IMR-90 (cell line): ENCODE measurements around the gene DPP6. TPM values are rescaled to one million over a fixed set of nuclear protein-coding genes. Genes with fewer than 3 reads are reported as not detected.
A peak's percentile ranks its signal among the peaks of the same experiment; 100 is the strongest.

Source experiments
- ATAC-seq: fragments of 200-7000 bp; cut with Tn5 transposase; 2 replicates; pipeline ENCODE4 v1.9.1; 2020; ENCODE audit warnings: low read depth, mild to moderate bottlenecking, moderate library complexity
- BruUV-seq: library from RNA; stranded (reverse); fragments of 400-500 nt; replicated peaks from 2 replicates; lab custom pipeline; 2021; lab: Mats Ljungman, UMichigan
- CTCF ChIA-PET: fragments of 300-600 bp; formaldehyde crosslinking; extraction: SDS; loops from one replicate; lab custom pipeline; 2021; ENCODE audit warnings: antibody characterized with exemption; lab: Yijun Ruan, JAX
- POLR2A ChIA-PET: fragments of 300-600 bp; sonication (Branson Sonifier 250); formaldehyde crosslinking; loops from one replicate; lab custom pipeline; 2022; ENCODE audit warnings: antibody characterized with exemption; ENCODE audit not compliant: unreplicated experiment; lab: Charles Lee
- DNase-seq: peaks from one replicate; pipeline ENCODE4 v3.0.0; 2013
- H2AFZ ChIP-seq: replicated peaks from 2 replicates; pipeline ENCODE3; 2013; ENCODE audit warnings: low read length, mild to moderate bottlenecking; ENCODE audit not compliant: poor library complexity
- H2AK5ac ChIP-seq: 2 replicates; pipeline ENCODE4 v1.6.1; 2013; ENCODE audit warnings: low read depth, low read length, inconsistent platforms
- H2AK9ac ChIP-seq: replicated peaks from 2 replicates; pipeline ENCODE3; 2013; ENCODE audit warnings: mild to moderate bottlenecking, low read depth, low read length, moderate library complexity; ENCODE audit not compliant: poor library complexity
- H2BK120ac ChIP-seq: 2 replicates; pipeline ENCODE4 v1.6.1; 2013; ENCODE audit warnings: low read depth, low read length, inconsistent platforms
- H2BK15ac ChIP-seq: 3 replicates; pipeline ENCODE4 v1.6.1; 2013; ENCODE audit warnings: low read depth, low read length, inconsistent platforms
- H2BK20ac ChIP-seq: 2 replicates; pipeline ENCODE4 v1.6.1; 2013; ENCODE audit warnings: low read depth, mild to moderate bottlenecking, inconsistent platforms, low read length, moderate library complexity
- H2BK5ac ChIP-seq: 2 replicates; pipeline ENCODE4 v1.6.1; 2013; ENCODE audit warnings: mild to moderate bottlenecking, low read depth, low read length, inconsistent platforms; ENCODE audit not compliant: poor library complexity, severe bottlenecking
- H3K14ac ChIP-seq: replicated peaks from 2 replicates; pipeline ENCODE4 v1.6.1; 2013; ENCODE audit warnings: low read depth, low read length, inconsistent platforms
- H3K18ac ChIP-seq: 2 replicates; pipeline ENCODE4 v1.6.1; 2013; ENCODE audit warnings: low read depth, low read length, control low read depth
- H3K23ac ChIP-seq: 2 replicates; pipeline ENCODE4 v1.6.1; 2013; ENCODE audit warnings: low read depth, low read length, inconsistent platforms
- H3K27ac ChIP-seq: 2 replicates; pipeline ENCODE4 v1.5.1; 2013; ENCODE audit warnings: mild to moderate bottlenecking, control low read depth, low read length; ENCODE audit not compliant: insufficient read depth
- H3K27me3 ChIP-seq: 2 replicates; pipeline ENCODE4 v1.6.1; 2013; ENCODE audit warnings: low read length; ENCODE audit not compliant: control insufficient read depth, insufficient read depth
- H3K36me3 ChIP-seq: 2 replicates; pipeline ENCODE4 v1.6.1; 2013; ENCODE audit warnings: low read length, mixed read lengths; ENCODE audit not compliant: control insufficient read depth, insufficient read depth
- H3K4ac ChIP-seq: 2 replicates; pipeline ENCODE4 v1.6.1; 2013; ENCODE audit warnings: low read depth, low read length, inconsistent platforms
- H3K4me1 ChIP-seq: 2 replicates; pipeline ENCODE4 v1.6.1; 2013; ENCODE audit warnings: low read length, mixed read lengths; ENCODE audit not compliant: control insufficient read depth, insufficient read depth
- H3K4me2 ChIP-seq: 2 replicates; pipeline ENCODE4 v1.6.1; 2013; ENCODE audit warnings: low read depth, mild to moderate bottlenecking, control low read depth, low read length, moderate library complexity
- H3K4me3 ChIP-seq: 2 replicates; pipeline ENCODE4 v1.5.1; 2013; ENCODE audit warnings: low read depth, mild to moderate bottlenecking, control low read depth, low read length, moderate library complexity; ENCODE audit not compliant: insufficient read depth
- H3K56ac ChIP-seq: 2 replicates; pipeline ENCODE4 v1.6.1; 2013; ENCODE audit warnings: low read length, inconsistent platforms; ENCODE audit not compliant: insufficient read depth; ENCODE audit errors: extremely low read depth
- H3K79me1 ChIP-seq, 2 experiments: 2 replicates each; pipeline ENCODE4 v1.6.1; 2013; ENCODE audit warnings: low read length in 2 of 2, inconsistent platforms in 1 of 2, low read depth in 1 of 2
- H3K9ac ChIP-seq: 2 replicates; pipeline ENCODE4 v1.6.1; 2013; ENCODE audit warnings: low read depth, low read length, control low read depth
- H3K9me1 ChIP-seq: 2 replicates; pipeline ENCODE4 v1.6.1; 2013; ENCODE audit warnings: low read length, inconsistent platforms; ENCODE audit not compliant: insufficient read depth
- H3K9me3 ChIP-seq: 2 replicates; pipeline ENCODE4 v1.6.1; 2013; ENCODE audit warnings: low read length; ENCODE audit not compliant: control insufficient read depth, insufficient read depth
- H4K20me1 ChIP-seq: 2 replicates; pipeline ENCODE4 v1.6.1; 2013; ENCODE audit warnings: low read length, inconsistent platforms; ENCODE audit not compliant: insufficient read depth
- H4K5ac ChIP-seq: 2 replicates; pipeline ENCODE4 v1.6.1; 2013; ENCODE audit warnings: mild to moderate bottlenecking, low read depth, low read length, control low read depth
- H4K8ac ChIP-seq, 2 experiments: 2 replicates each; pipeline ENCODE4 v1.6.1; 2013; ENCODE audit warnings: low read depth in 2 of 2, low read length in 2 of 2, control low read depth in 1 of 2, inconsistent platforms in 1 of 2
- H4K91ac ChIP-seq: 2 replicates; pipeline ENCODE4 v1.6.1; 2013; ENCODE audit warnings: low read depth, low read length, inconsistent platforms; ENCODE audit not compliant: insufficient read depth
- BHLHE40 ChIP-seq: fragments of 150-350 bp; IDR thresholded peaks from 2 replicates; pipeline ENCODE4 v1.6.1; 2016; ENCODE audit warnings: mild to moderate bottlenecking, low read depth, low read length
- CEBPB ChIP-seq: IDR thresholded peaks from 2 replicates; pipeline ENCODE4 v1.6.1; 2012; ENCODE audit warnings: low read depth, low read length, improper control_type of control experiment
- CHD1 ChIP-seq: IDR thresholded peaks from 2 replicates; pipeline ENCODE4 v1.6.1; 2012; ENCODE audit warnings: low read depth, low read length, improper control_type of control experiment
- CTCF ChIP-seq: conservative IDR thresholded peaks from 2 replicates; pipeline ENCODE4 v1.5.1; 2012; ENCODE audit warnings: mild to moderate bottlenecking, low read depth, low read length, improper control_type of control experiment
- ELK1 ChIP-seq: fragments of 150-350 bp; IDR thresholded peaks from 2 replicates; pipeline ENCODE4 v1.6.1; 2016; ENCODE audit warnings: low read depth, mild to moderate bottlenecking, low read length, moderate library complexity, borderline replicate concordance
- FOS ChIP-seq: fragments of 150-350 bp; IDR thresholded peaks from 2 replicates; pipeline ENCODE4 v1.6.1; 2016; ENCODE audit warnings: low read depth, low read length
- MAFK ChIP-seq: IDR thresholded peaks from 2 replicates; pipeline ENCODE4 v1.6.1; 2012; ENCODE audit warnings: low read depth, low read length, improper control_type of control experiment
- MAZ ChIP-seq: IDR thresholded peaks from 2 replicates; pipeline ENCODE4 v1.6.1; 2012; ENCODE audit warnings: low read depth, mild to moderate bottlenecking, low read length, improper control_type of control experiment, moderate library complexity, borderline replicate concordance
- NFE2L2 ChIP-seq: fragments of 150-350 bp; IDR thresholded peaks from 2 replicates; pipeline ENCODE4 v1.6.1; 2016; ENCODE audit warnings: low read depth, mild to moderate bottlenecking, low read length
- POLR2A ChIP-seq: IDR thresholded peaks from 2 replicates; pipeline ENCODE4 v1.6.1; 2012; ENCODE audit warnings: mild to moderate bottlenecking, low read depth, low read length
- RCOR1 ChIP-seq: IDR thresholded peaks from 2 replicates; pipeline ENCODE4 v1.6.1; 2012; ENCODE audit warnings: mild to moderate bottlenecking, low read length, improper control_type of control experiment; ENCODE audit not compliant: insufficient replicate concordance
- RFX5 ChIP-seq: IDR thresholded peaks from 2 replicates; pipeline ENCODE4 v1.8.0; 2012; ENCODE audit warnings: low read depth, mild to moderate bottlenecking, low read length, moderate library complexity
- SMC3 ChIP-seq: fragments of 150-350 bp; IDR thresholded peaks from 2 replicates; pipeline ENCODE4 v1.6.1; 2016; ENCODE audit warnings: low read depth, mild to moderate bottlenecking, antibody characterized with exemption, low read length, moderate library complexity
- USF2 ChIP-seq: fragments of 150-350 bp; IDR thresholded peaks from 2 replicates; pipeline ENCODE4 v1.6.1; 2017; ENCODE audit warnings: mild to moderate bottlenecking, antibody characterized with exemption, low read length, low read depth
- WGBS, 2 experiments: methylation state at CpG; one replicate each; pipeline versions ENCODE4 v1.1.5 to v1.1.7; 2013; ENCODE audit warnings: missing lambda C conversion rate in 2 of 2; ENCODE audit not compliant: insufficient read length in 1 of 2; ENCODE audit errors: extremely low coverage in 2 of 2; 5-methylcytosine and 5-hydroxymethylcytosine counted together
- dilution Hi-C: fragments of 300-500 bp; cut with HindIII; formaldehyde crosslinking; loops from one replicate; pipeline ENCODE4 v1.14.3; 2018; ENCODE audit warnings: low sequenced_read_pairs; ENCODE audit not compliant: unreplicated experiment
- in situ Hi-C: fragments of 300-500 bp; cut with MboI; formaldehyde crosslinking; loops from 3 replicates; pipeline ENCODE4 v1.14.3; 2019; ENCODE audit warnings: low sequenced_read_pairs, inconsistent platforms, mixed read lengths
- intact Hi-C: fragments of 100-400 bp; cut with micrococcal nuclease; formaldehyde crosslinking; loops from 2 replicates; pipeline ENCODE4 v1.10.0; 2022
- polyA plus RNA-seq, 3 experiments: library from polyadenylated mRNA; depleted of rRNA; stranded (reverse); fragments of >200 nt; gene quantifications; 2 replicates each; pipeline ENCODE4 v1.2.3, GENCODE V29; 2012; ENCODE audit warnings: low replicate concordance in 1 of 3
- total RNA-seq: library from RNA; depleted of rRNA; stranded (reverse); fragments of >200 nt; gene quantifications from 2 replicates; pipeline ENCODE4 v1.2.3, GENCODE V29; 2012

Gene DPP6
- total and polyA plus RNA-seq, 2 of the 4 experiments (the other 2 are of a cell fraction), result not detected

GRCh38 chr7:154884348-154884920, 832.2 kb downstream of the DPP6 start:
- H4K91ac ChIP-seq, result no peak overlapping the region
- no peak overlapping the region for H2AK5ac ChIP-seq
- intact Hi-C loops, result no loop called here
- no peak overlapping the region for H2AFZ ChIP-seq
- no peak overlapping the region for H2BK120ac ChIP-seq
- H3K18ac ChIP-seq, result no peak overlapping the region
- dilution Hi-C loops, result no loop called here
- no peak overlapping the region for H3K23ac ChIP-seq
- no peaks in the 10 kb centered on the region for H3K9me1 ChIP-seq
- no peak overlapping the region for H3K4me3 ChIP-seq
- CTCF ChIA-PET, result no interaction called here
- TF ChIP-seq CTCF (no peak), RCOR1 (no peak), USF2 (no peak), FOS (no peak), SMC3 (no peak), MAZ (no peak), POLR2A (no peak), CHD1 (no peak), RFX5 (no peak), CEBPB (no peak), BHLHE40 (no peak), MAFK (no peak), NFE2L2 (no peak), ELK1 (no peak)
- H4K5ac ChIP-seq, result no peak overlapping the region
- ATAC-seq (no peak), DNase-seq (no peak)
- H3K9me3 ChIP-seq, result peaks cover 55% of the 10 kb centered on the region
- no peak overlapping the region for H3K27ac ChIP-seq
- no peak overlapping the region for H3K14ac ChIP-seq
- H3K4ac ChIP-seq, result no peak overlapping the region
- 68% methylated on average over 7 of the region's 7 CpGs; no CpG with 5 or more reads in 1 of the 2 experiments for WGBS, 2 experiments
- H2BK5ac ChIP-seq, result peak overlapping the region; percentile 13
- no peak overlapping the region for H3K4me2 ChIP-seq
- H2BK15ac ChIP-seq, result no peak overlapping the region
- no peak overlapping the region for H2BK20ac ChIP-seq
- no peak overlapping the region for H3K9ac ChIP-seq
- no peaks in the 10 kb centered on the region for H3K36me3 ChIP-seq
- no TSS peak for BruUV-seq
- no peak overlapping the region for H2AK9ac ChIP-seq
- in situ Hi-C loops, result no loop called here
- no peaks in the 10 kb centered on the region for H4K20me1 ChIP-seq
- POLR2A ChIA-PET, result no interaction called here
- no peaks in the 10 kb centered on the region for H3K4me1 ChIP-seq
- H3K56ac ChIP-seq, result no peak overlapping the region
- H4K8ac ChIP-seq, result no peak overlapping the region
- no peaks in the 10 kb centered on the region for H3K27me3 ChIP-seq
- no peaks in the 10 kb centered on the region for H3K79me1 ChIP-seq
